MCF 10A (cell line): ENCODE measurements around the gene INS. TPM values are rescaled to one million over a fixed set of nuclear protein-coding genes. Genes with fewer than 3 reads are reported as not detected.

Experiments
- BruUV-seq: library from RNA; stranded (reverse); fragments of 400-500 nt; replicated peaks from 2 replicates; lab custom pipeline; 2021; lab: Mats Ljungman, UMichigan
- CTCF ChIA-PET: fragments of 300-600 bp; sonication (Branson Sonifier 250); formaldehyde crosslinking; extraction: SDS; loops from one replicate; lab custom pipeline; 2021; ENCODE audit warnings: antibody characterized with exemption, inconsistent platforms; lab: Yijun Ruan, JAX
- POLR2A ChIA-PET: fragments of 300-600, 350-650 bp; sonication (Branson Sonifier 250); formaldehyde crosslinking; extraction: SDS; loops from one replicate; lab custom pipeline; 2020; ENCODE audit warnings: antibody characterized with exemption, inconsistent platforms; lab: Yijun Ruan, JAX
- DNase-seq: peaks from one replicate; pipeline ENCODE4 v3.0.0-alpha.2; 2018; ENCODE audit not compliant: unreplicated experiment
- H3K27ac Mint-ChIP-seq: one replicate; pipeline ENCODE4 v1.8.0; 2022; ENCODE audit warnings: mild to moderate bottlenecking, low read depth, mixed read lengths; ENCODE audit not compliant: unreplicated experiment
- H3K27me3 Mint-ChIP-seq: one replicate; pipeline ENCODE4 v1.8.0; 2022; ENCODE audit warnings: mixed read lengths; ENCODE audit not compliant: insufficient read depth, unreplicated experiment
- H3K36me3 Mint-ChIP-seq: one replicate; pipeline ENCODE4 v1.8.0; 2022; ENCODE audit warnings: mild to moderate bottlenecking, moderate library complexity, mixed read lengths; ENCODE audit not compliant: insufficient read depth, unreplicated experiment
- H3K4me1 Mint-ChIP-seq: one replicate; pipeline ENCODE4 v1.8.0; 2022; ENCODE audit warnings: mixed read lengths; ENCODE audit not compliant: insufficient read depth, unreplicated experiment
- H3K4me3 Mint-ChIP-seq: one replicate; pipeline ENCODE4 v1.8.0; 2022; ENCODE audit warnings: mild to moderate bottlenecking, moderate library complexity, mixed read lengths; ENCODE audit not compliant: unreplicated experiment
- H3K9me3 Mint-ChIP-seq: one replicate; pipeline ENCODE4 v1.8.0; 2022; ENCODE audit warnings: mixed read lengths; ENCODE audit not compliant: unreplicated experiment
- intact Hi-C: fragments of 100-400 bp; cut with micrococcal nuclease; formaldehyde crosslinking; loops from 2 replicates; pipeline ENCODE4 v1.14.1; 2022
- total RNA-seq: library from RNA; stranded (reverse); gene quantifications from 2 replicates; pipeline ENCODE4 v1.2.3, GENCODE V29; 2022
- TF ChIP-seq, protein P1 (sequence below): fragments of 200-600 bp; IDR thresholded peaks from one replicate; pipeline ENCODE4 v1.8.0; 2022; ENCODE audit warnings: antibody characterized with exemption, mild to moderate bottlenecking; ENCODE audit not compliant: unreplicated experiment

The INS gene
- total RNA-seq, 1 experiment from 2014 or later, result not detected

DNA sequence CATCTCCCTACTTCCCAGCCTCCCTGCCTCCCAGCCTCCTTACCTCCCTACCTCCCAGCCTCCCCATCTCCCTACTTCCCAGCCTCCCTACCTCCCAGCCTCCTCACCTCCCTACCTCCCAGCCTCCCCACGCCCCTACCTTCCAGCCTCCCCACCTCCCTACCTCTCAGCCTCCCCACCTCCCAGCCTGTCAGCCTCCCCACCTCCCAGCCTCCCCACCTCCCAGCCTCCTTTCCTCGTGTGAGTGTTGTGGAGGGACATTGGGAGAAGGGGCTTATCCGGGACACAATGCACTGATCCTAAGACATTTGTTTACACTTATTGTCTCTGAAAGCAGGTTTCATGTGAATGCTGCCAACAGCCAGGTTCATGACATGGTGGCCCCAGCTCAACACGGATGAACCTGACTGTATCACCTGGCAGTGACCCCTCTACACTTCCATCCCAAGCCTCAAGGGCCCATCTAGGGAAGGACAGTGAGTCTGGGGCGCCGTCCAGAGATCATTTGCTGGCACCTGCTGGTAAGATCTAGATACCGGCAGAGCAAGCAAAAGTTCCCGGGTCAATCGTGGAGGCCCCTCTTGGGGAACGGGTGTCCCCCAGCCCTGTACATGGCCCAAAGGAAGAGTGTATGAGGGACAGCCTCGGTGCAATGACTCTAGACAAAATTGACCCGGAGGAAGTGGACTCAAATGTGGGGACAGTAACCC is 45.1 kb upstream of the INS start:
- intact Hi-C loops, result no loop called here
- no TSS peak for BruUV-seq
- POLR2A ChIA-PET, result no interaction called here
- CTCF ChIA-PET, result interaction anchor here (0.6 to 0.8 kb wide), 2 partner anchors 8 to 43 kb away, joined by 3 to 4 read pairs; no protein-coding TSS in a partner anchor
- no peak for DNase-seq
- H3K9me3 Mint-ChIP-seq, result peaks cover 3% of the 10 kb centered on the region
- no peaks in the 10 kb centered on the region for H3K27me3 Mint-ChIP-seq
- H3K36me3 Mint-ChIP-seq, result no peaks in the 10 kb centered on the region
- no peak overlapping the region for H3K27ac Mint-ChIP-seq
- TF ChIP-seq, protein P1, sequence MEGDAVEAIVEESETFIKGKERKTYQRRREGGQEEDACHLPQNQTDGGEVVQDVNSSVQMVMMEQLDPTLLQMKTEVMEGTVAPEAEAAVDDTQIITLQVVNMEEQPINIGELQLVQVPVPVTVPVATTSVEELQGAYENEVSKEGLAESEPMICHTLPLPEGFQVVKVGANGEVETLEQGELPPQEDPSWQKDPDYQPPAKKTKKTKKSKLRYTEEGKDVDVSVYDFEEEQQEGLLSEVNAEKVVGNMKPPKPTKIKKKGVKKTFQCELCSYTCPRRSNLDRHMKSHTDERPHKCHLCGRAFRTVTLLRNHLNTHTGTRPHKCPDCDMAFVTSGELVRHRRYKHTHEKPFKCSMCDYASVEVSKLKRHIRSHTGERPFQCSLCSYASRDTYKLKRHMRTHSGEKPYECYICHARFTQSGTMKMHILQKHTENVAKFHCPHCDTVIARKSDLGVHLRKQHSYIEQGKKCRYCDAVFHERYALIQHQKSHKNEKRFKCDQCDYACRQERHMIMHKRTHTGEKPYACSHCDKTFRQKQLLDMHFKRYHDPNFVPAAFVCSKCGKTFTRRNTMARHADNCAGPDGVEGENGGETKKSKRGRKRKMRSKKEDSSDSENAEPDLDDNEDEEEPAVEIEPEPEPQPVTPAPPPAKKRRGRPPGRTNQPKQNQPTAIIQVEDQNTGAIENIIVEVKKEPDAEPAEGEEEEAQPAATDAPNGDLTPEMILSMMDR, result no peak
- peaks cover 12% of the 10 kb centered on the region for H3K4me1 Mint-ChIP-seq
- H3K4me3 Mint-ChIP-seq, result no peak overlapping the region

DNA sequence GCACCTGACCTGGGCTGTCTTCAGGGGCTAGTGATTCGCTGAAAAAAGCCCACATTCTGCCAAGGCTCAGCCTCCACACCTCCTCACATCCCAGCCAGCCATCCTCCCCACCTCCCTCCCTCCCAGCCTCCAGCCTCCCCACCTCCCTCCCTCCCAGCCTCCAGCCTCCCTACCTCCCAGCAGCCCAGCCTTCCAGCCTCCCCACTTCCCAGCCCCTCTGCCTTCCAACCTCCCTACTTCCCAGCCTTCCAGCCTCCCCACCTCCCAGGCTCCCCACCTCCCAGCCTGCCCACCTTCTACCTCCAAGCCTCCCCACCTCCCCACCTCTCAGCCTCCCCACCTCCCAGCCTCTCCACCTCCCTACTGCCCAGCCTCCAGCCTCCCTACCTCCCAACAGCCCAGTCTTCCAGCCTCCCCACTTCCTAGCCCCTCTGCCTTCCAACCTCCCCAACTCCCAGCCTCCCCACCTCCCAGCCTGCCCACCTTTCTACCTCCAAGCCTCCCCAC is 44.3 kb upstream of the INS start:
- POLR2A ChIA-PET, result no interaction called here
- no peak overlapping the region for H3K4me3 Mint-ChIP-seq

DNA sequence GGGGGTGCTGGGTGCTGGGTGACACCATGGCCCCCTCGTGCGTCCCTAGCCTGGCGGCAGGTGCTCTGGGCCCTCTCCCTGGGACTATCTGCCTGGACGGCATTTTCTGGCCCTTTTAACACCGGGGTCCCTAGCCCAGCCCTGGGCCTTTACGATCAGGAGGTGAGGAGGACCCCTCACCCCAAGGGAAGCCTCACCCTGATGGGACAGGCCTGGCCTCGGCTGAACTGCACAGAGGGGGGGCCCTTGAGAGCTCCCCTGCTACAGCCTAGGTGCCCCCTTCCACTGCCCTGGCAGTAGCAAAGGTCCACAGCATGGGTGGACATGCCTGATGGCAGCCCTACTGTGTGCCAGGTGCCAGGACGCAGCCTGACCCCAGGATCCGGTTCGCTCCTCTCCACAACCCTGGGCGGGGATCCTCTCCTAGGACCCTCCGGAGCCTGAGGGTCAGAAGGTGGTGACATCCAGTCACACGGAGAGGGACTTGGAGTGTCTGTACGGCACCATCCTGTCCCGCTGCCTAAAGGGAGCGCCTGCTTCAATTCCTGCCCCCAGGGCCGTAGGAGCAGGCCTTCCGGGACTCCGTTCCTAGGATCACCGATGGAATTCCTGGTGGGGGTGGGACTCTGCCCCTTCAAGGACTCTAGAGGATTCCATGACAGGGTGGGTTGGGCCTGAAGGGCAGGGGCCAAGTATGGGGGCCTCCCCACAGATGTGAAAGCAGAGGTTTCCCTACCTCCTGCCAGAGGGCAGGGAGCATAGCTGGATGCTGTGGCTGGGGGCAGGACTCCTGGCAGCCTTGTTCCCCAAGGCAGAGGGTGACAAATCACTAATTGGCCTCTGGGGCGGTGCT is 43.6 kb upstream of the INS start:
- no peak for DNase-seq
- no TSS peak for BruUV-seq
- TF ChIP-seq, protein P1, result no peak
- Mint-ChIP-seq H3K4me1 (peaks cover 12% of the 10 kb centered on the region), H3K27ac (no peak overlapping the region), H3K4me3 (no peak overlapping the region), H3K36me3 (no peaks in the 10 kb centered on the region), H3K9me3 (peaks cover 8% of the 10 kb centered on the region), H3K27me3 (no peaks in the 10 kb centered on the region)
- POLR2A ChIA-PET, result no interaction called here
- CTCF ChIA-PET, result interaction anchor here (1.6 kb wide), 1 partner anchor 216 kb away, joined by 6 read pairs; no protein-coding TSS in a partner anchor
- intact Hi-C loops, result no loop called here

More for the DNA sequence above, 44.3 kb upstream of the INS start:
- Mint-ChIP-seq H3K9me3 (peaks cover 8% of the 10 kb centered on the region), H3K4me1 (peaks cover 12% of the 10 kb centered on the region), H3K27ac (no peak overlapping the region), H3K36me3 (no peaks in the 10 kb centered on the region), H3K27me3 (no peaks in the 10 kb centered on the region)
- DNase-seq, result no peak
- no TSS peak for BruUV-seq
- TF ChIP-seq, protein P1, result no peak
- CTCF ChIA-PET, result no interaction called here
- intact Hi-C loops, result no loop called here
